CD4-positive, alpha-beta T cell treated with Interleukin-17A for 1 hour (primary cell): ENCODE results near the gene UNC119.

ENCODE experiments used
- DNase-seq: peaks from one replicate; pipeline ENCODE4 v3.0.0-alpha.2; 2020

UNC119 gene

DNA sequence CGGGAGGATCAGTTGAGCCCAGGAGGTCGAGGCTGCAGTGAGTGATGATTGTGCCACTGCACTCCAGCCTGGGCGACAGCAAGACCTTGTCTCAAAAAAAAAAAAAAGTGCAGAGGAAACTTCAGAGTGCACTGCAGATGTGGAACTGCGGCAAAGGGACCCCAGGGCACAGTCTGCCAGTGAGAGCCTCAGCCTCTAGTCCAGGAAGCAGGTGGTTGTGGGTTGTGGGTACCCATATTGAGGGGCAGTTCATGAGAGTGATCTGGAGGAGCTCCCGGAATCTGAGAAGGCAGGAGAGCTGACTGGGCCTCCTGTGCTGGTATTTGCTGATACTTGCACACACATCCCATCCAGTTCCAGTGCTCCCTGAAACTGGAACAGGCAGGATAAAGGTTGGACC lies 33.2 kb downstream of the UNC119 start:
- no peak for DNase-seq

DNA sequence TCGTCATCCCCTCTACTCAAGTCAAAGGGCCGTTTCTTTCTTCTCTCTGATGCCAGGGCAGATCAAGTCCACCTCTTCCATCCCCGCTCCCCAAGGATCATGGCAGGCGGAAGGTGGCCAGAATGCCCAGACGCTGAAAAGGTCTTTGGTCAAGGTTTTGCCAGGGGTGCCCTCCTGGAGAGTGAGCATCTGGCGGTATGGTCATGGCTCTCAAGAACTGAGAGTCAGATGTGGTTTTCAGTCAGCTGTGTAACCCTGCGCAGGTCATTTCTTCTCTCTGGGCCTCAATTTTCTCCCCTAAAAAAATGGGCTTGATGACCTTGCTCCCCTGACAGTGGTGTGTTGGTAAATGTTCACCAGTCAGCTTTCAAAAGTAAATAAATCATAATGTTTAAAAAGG lies 33.8 kb downstream of the UNC119 start:
- DNase-seq: no peak

DNA sequence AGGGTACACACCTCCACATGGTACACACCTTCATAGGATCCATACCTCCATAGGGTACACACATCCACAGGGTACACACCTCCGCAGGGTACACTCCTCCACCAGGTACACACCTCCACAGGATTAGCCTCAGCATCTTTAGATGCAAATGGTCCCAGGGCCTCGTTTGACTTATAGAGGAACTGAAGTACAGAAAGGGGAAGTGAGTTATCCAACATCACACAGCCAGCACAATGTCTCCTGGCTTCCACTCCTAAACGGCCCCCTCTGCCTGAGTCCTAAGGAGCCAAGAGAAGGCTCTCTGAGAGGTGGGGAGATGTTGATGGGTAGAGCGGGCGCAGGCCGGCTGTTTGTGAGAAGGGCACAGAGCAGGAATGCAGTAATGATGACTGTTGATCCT lies 34.3 kb downstream of the UNC119 start:
- no peak for DNase-seq

DNA sequence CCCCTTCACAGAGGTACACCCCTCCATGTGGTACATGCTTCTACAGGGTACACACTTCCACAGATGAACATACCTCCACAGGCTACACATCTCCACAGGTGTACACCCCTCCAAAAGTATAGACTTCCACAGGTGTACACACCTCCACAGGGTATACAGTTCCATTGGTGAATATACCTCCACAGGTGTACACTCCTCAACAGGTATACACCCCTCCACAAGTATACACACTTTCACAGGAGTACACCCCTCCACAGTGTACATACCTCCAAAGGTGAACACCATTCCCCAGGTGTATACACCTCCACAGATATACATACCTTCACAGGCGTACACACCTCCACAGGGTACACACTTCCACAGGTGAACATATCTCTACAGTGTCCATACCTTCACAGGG lies 36.9 kb downstream of the UNC119 start:
- DNase-seq: no peak

DNA sequence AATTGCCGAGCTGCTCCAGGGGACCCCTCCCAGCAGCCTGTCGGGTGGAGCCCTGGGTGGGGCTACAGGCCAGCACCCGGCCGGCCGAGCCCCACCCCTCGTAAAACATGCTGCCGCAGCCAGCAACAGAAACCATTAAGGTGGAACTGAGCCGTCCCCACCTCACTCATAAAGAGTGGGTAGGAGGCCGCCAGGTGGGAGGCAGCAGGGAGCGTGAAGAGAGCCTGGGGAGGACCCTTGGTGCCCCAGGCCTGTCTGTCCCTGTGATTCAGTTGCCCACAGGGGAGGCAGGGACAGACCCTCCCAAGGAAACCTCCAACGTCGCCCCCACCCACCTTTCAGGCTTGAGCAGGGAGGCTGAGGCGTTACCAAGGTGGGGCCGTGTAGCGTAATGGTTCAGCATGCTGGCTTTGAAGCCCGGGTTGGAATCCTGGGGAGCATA lies 37.8 kb downstream of the UNC119 start:
- DNase-seq: no peak

DNA sequence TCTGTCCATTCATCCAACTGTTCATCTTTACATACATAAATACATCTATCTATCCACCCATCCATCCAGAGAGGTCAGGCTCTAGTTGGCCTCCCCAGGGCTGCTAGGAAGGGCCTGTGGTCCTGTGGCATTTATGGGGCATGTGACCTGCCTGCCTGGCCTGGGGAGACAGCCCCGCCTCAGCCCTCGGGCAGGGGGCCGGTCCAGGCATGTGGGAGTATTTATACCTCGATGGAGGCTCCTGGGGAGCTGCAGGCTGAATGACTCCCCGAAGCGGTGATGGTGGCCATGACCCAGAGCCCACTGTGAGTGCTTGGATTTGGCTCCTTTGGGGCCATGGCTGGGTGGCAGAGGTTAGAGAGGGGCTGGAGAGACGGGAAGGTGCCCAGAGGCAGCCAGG lies 38.9 kb downstream of the UNC119 start:
- DNase-seq: no peak

DNA sequence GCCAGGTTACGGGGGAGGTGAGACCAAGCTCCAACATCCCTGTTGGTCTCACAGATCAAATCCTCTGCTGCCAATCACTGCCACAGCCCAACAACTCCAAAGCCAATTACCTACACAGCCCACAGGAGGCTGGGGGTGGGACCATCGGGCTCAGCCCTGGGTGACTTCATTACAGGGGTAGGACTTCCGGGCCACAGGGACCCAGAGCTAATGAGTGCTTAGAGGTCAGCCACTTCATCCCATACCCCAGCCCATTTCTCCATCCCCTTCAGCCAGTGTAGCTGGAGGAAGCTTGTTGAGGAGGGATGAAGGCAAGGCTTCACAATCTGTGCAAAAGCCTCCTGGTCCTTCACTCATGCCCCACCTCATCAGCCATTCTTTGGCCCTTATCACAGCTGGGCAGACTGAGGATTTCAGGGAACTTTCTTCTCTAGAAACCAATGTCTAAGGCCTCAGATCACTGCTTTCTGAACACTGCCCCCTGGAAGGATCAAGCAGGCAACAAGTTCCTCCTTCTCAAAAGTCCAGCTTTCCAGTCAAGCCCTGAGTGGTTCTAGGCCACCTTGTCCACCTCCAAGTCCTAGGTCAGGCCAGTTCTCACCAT lies 40.5 kb downstream of the UNC119 start:
- no peak for DNase-seq

DNA sequence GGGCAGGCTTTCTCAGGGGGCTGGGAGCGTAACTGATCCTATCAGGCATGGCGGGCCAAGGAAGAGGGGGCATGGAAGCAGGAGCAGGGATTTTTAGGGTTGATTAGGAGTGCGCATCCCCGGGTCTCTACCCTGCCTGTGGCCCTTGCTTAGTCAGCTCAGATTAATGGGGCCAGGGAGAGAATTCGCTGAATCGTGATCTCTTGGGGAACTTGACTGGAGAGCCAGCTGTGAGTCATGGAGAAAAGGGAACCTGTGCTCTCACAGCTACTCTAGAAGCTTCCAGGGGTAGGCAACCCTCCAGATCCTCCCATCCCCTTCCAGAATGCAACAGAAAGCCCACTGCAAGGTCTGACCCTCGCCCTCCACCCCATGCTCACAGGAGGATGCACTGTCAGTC lies 42.6 kb downstream of the UNC119 start:
- DNase-seq: no peak

DNA sequence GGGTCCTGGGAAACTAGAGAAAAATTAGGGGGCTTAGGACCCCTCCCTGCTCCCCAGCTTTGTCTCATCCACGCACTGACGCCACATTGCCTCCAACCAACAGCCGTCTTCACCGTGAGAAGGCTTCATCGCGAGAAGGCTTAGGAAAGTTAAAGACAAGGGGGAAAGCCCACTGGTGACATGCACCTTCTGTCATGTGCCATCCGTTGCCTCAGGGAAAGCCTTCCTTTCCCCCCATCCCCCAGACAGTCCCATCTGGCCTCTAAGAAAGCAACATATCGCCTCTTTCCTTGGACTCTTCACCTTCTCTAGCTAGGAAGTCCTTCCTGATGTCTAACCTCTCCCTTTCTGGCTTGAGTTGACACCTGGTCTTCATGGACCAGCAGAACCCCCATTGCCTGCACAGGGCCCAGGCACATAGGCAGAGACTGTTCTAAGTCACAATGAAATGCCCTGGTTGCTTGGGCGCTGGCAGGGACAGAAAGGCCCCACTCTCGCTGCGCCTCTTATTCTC lies 44.2 kb downstream of the UNC119 start:
- DNase-seq: no peak

DNA sequence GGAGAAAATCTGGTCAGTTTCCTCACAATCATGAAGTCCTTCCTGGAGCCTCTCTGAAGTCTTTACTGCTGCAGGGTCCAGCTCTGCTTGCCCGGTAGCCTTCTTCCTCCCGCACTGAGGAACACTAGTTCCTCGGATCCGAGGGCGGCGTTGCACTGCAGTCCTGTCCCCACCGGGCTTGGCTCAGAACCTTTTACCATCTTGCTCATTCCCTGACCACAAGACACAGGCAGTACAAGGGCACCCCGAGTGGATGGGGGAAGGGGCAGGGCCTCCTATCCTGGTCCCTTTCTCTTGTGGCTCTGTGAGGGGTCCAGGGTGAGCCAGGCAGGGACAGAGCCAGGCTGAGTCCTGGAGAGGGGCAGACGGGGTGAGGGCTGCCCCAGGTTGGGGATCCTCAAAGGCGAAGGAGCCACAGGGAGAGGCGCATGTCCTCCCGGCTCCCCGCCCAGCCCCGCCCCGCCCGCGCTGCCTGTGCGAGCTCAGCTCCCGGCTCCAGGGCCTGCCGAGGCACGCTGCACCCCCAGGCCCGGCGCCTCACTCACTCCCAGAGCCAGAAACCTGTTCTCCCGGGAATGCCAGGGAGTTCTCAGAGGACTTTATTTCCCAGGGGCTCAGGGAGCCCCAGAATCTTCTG lies 44.7 kb downstream of the UNC119 start:
- no peak for DNase-seq

DNA sequence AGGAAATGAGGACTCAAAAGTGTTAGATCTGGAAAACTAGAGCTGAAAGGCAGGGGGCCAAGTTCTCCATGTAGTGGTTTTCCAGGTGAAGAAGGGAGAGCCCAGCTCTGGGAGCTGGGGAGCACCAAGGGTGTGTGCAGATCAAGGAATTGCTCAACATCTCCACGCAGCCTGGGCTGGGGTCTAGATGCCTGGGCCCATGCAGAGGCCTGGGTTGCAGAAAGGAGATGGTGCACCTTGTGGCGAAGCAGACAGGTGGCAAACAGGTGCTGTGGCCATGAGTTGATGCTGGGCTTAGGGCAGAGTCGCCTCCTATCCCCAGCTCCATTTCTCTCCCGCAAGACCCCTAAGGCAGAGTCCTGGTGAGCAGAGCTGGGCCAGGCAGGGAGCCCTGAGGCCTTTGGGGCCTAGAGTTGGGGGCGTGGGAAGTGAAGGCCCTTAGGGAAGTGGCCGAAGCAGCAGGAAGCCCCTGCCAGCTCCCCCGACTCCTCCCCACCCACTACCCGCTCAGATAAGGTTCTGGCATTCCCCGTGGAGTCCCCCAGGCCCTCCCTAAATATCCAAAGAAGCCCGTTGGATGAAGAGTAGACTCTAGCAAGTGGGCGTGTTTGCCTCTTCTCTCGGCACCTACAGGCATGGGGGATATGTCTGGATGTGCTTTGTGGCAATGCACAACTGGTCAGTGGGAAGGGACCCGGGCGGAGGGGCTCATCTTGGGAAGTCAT lies 45.5 kb downstream of the UNC119 start:
- DNase-seq: no peak

DNA sequence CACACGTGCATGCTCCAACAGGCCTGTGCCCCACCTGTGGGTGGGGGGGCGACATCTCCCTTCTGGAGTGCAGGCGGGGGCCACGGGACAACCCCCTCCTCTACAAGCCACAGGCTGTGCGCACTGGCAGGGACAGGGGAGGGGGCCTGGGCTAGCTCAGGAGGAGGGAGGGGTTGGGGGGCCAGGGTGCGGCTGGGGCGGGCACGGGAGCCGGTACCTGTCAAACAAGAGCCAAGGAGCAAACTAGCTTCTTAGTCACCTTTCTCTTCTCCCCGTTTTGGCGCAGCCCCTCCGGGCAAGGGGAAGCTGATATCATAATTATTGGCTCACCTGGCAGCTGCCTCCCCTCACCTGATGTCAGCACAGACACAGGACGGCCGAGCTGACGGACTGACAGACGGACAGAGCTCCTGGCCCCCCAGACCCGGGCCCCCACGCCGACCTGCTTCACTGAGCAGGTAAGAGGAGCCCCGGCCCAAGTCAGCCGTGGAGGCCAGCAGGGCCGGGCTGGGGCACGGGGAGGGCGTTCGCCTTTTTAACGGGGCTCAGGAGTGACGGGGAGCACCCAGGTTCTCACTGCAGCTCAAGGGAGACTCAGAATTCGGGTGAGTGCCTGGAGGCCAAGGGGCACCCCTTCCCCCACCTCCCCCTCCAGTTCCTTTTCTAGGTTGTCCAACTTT lies 46.3 kb downstream of the UNC119 start, which contains the start of gene FOXN1:
FOXN1 (plus strand) TSS at position 363 of the 680 bp plus-strand sequence. CDS start 17,622 bp downstream, outside the sequence.
- no peak for DNase-seq

DNA sequence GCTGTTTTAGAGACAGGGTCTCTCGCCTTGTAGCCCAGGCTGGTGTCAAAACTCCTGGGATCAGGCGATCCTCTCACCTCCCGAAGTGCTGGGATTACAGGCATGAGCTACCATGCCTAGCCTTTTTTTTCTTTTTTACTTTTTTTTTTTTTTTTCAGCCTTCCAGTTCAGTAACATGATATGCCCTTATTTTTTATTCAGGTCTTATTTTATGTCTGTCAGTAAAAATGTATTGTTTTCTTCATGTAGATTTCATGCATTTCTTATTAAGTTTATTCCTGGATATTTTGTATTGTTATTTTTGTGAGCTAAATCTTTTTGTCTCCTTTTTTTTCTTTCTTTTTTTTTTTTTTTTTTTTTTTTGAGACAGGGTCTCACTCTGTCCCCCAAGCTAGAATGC lies 49.0 kb downstream of the UNC119 start:
- no peak for DNase-seq

DNA sequence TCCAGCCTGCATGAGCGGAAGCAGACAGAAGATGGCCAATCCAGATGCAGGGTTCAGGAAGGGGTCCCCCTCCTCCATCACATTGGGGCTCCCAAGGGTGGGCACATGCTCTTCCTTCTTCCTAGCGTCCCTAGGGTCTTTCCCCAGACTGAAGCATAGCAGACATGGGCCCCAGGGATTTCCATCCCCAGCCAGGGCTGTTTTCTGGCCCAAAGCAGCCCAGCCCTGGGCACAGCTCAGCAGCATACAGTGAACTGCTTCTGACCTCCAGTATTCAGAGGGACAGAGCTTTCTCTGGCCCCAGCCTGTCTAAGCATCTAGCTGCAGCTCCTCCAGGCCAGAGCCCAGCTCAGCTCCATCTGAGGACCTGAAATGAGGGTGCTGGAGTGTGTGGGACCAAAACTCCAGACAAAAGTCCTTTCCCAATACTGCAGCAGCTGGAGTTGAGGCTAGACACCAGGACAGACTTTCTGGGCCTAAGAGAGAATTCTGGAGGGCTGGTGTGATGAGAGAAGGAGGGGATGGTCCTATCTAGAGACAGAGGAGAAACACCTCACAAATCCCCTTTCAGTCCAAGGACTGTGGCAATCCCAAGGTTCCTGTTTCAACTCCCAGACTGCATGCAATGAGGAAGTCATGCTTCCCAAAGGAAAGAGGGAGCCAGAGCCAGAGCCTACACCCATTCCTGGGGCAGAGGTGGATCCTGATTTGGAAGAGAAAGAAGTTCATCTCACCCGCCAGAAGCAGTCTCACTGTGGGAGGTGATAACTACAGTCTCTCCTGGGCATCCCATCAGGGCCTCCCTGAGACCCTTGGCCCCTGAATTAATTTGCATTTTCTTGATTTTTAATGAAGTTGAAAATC lies 50.8 kb downstream of the UNC119 start:
- DNase-seq: no peak

DNA sequence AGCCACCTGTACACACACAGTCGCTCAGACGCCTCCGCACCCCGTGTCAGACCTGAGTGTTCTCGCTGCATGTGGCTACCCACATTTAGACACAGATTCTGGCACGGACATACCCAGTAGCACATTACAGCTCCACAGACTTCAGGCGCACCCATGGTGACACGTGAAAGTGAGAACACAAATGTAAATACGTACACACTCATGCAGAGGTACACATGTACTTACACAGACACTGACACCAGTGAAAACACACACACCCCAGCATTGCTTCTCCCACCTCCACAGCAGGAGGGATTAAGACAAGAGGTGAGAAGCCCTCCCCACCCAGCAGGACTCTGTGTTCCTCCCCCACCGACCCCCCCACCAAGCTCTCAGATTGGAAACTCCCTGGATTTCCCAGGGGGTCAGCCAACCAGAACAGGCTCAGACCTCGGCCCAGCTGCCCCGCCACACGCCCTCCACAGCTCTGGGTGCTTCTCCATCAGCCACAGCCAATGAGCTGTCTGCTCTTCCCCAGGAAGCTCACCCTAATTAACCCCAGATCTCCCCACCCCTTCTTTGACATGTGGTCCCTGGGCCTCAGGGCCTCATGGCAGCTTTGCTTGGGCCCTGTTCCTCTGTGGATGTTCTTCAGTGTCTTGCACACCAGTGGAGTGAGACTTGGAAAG lies 51.6 kb downstream of the UNC119 start:
- DNase-seq: no peak

DNA sequence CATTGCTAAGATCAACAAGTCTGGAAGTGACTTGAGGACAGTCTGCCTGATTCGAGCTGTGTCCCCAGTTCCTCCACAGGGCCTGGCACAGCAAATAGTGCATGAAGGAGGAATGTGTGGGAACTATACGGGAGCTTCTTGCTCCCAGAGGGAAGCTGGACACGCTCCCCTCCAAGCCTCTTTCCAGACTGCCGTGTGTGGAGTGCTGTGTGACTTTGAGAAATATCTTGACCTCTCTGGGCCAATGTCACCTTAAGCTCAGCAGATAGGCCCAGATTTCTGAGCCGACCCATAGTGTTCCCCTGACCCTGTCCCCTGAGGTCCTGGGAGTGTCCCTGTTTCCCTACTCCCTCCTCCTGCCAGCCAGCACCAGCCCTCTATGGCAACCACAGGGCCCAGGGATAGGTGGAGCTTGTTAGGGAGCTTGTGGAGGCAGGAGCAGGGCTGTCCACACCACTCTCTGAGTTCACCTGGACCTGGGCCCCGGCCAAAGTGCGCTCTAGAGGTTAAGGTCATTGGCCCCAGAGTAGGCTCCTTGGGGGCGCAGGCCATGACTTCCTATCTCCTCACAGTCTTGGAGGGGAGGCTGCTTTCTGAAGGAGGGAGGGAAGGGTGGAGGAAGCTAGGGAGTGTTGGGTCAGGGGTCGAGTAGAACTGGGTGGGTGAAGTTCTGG lies 52.6 kb downstream of the UNC119 start:
- DNase-seq: no peak

DNA sequence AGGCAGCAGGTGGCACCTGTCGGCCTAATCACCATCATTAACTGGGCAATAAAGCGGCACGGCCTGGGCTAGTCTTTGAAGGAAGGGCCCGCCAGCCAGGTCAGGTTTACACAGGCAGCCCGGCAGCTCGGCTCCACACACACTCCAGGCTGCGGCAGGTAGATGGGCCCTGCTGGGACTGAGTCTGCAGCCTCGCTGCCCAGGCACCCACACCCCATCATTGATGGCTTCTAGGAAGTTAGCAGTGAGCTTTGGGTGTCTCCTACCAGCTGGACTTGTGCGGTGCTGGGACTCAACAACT lies 53.1 kb downstream of the UNC119 start:
- DNase-seq: no peak

DNA sequence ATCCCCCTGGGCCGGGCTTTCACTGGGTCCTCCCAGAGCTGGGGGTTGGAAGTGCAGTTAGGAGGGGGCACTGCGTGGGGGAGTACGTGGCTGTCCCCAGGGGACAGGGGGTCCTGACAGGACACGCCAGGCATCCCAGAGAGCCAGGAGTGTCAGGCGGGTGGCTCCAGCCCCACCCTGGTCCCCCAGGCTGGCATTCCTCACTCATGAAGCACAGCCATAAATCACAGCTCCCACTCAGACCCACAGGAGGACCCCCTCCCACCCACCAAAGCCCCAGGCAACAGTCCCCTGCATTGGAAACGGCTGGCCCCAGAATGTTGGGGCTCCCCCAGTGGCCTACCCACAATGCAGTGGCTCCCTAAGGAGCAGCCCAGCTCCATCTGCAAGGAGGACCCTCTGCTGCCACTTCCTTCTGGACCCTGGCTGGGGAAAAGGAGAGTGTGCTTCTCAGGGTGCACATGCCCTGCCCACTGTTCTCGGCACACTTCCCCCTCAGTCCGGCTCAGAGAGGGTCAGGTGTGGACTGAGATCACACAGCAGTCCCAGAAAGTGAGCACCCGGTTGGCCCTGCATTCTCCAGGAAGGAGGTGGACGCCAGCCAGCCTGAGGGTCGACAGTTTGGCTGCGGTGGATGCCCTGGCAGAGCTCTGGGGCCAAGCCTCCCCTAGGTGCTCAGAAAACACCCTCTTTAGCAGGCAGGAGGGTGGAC lies 53.6 kb downstream of the UNC119 start:
- DNase-seq: no peak

DNA sequence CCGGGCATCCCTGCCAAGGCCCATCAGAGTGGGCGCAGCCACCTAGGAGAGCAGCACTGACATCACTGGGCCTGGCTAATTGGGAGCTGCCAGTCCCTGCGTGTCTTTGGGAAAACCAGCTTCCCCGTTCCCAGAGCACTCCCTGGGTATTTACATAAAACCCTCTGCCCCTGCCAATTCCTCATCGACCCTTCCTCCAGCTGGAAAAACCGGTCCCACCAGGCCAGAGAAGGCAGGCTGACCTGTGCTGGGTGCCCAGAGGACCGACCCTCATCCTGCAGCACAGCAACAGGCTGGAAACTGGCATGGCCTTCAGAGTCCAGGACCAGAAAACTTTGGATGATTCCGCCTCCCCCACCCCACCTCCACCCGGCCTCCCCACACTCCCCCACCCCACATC lies 54.5 kb downstream of the UNC119 start:
- no peak for DNase-seq
